ENCODE data around the gene CEP112.

- TF ChIP-seq CTCF (optimal IDR thresholded peaks at IDR 0.05 in 1 of 3, IDR thresholded peaks at IDR 0.05 in 1 of 3, conservative IDR thresholded peaks at IDR 0.05 in 1 of 3; ENCODE audit: extremely low read depth in 1 of 3, insufficient read depth in 2 of 3, low read length in 3 of 3) (no peak), EZH2 (IDR thresholded peaks at IDR 0.05; ENCODE audit: low read length) (no peak)
Measured at GRCh38 chr17:65678546-65678945, 513.4 kb downstream of the CEP112 start.

All from keratinocyte (primary cell).